ENCODE measurements around the gene CCDC146.

- TF ChIP-seq POLR2AphosphoS5 (IDR thresholded peaks at IDR 0.05; ENCODE audit: low read depth, low read length) (no peak), POLR2A (IDR thresholded peaks at IDR 0.05; ENCODE audit: low read depth, low read length) (no peak), TAF1 (IDR thresholded peaks at IDR 0.05; ENCODE audit: borderline replicate concordance, low read depth, low read length) (no peak)
Observed at GRCh38 chr7:77252506-77252905, 130.1 kb downstream of the CCDC146 start.

Measured in GM12892 (cell line).